Stimulated activated CD4-positive, alpha-beta T cell treated with anti-CD3 and anti-CD28 coated beads, Interleukin-1b, Interleukin-23, amount 100 ng/mL, for 48 hours (primary cell): ENCODE measurements around the gene MOCS1.

ENCODE experiments used
- DNase-seq: peaks from one replicate; pipeline ENCODE4 v3.0.0-alpha.2; 2020

The MOCS1 gene

DNA sequence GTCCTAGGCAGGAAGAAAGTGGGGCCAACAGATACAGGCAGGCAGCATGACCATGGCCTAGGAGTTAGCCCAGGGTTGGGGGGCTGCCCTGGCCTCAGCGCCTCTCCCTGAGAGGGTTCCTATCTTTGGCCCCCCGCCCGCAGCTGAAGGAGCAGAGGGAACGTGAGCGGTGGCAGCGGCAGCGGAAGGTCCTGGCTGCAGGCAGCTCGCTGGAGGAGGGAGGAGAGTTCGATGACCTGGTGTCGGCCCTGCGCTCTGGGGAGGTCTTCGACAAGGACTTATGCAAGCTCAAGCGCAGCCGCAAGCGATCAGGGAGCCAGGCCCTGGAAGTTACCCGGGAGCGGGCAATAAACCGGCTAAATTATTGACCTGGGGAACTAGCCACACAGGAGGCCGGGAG, 32.6 kb downstream of the MOCS1 start:
- no peak for DNase-seq

DNA sequence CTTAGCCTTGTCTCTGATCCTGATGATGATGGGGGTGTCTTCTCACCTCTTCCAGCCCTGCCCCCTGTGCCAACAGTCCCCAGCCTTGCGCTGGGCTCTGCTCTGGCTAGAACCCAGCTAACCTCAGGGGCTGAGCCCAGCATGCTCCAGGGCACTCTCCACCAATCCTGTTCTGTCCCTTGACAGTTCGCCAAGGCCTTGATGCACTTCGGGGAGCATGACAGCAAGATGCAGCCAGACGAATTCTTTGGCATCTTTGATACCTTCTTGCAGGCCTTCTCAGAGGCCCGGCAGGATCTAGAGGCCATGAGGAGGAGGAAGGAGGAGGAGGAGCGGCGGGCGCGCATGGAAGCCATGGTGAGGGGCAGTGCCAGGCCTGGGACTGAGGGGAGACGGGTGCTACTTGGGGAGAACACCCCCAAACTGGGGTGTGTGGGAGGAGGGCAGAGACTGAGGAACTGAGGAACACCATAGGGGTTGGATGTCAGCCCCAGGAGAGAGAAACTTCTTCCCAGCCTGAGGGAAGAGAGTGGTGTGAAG, 33.1 kb downstream of the MOCS1 start:
- no peak for DNase-seq

DNA sequence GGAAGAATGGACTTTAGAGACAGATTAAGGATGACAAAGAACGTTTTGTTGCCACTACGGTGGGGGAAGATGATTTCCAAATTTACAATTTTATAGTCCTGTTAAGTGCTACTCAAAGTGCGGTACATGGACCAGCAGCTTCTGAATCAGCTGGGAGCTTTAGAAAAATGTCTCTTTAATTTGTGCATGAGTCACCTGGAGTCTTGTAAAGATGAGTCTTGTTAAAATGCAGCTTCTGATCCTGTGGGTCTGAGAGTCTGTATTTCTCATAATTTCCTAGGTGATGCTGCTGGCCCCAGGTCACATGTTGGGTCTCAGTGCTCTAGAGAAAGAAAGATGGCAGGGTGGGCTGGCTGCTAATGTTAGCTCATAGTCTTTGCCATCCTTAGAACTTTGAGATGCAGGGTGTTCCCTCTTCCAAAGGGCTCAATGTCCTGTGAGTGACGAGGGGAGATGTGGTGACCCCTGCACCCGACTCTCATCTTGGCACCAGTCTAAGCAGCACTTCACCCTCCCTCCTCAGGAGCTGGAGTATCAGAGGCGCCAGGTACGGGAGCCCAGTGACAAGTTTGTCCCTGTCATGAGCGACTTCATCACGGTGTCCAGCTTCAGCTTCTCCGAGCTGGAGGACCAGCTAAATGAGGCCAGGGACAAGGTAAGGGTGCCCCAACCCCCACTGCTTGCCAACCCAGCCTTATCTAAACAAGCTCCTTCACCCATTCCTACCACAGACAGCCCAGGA, 34.5 kb downstream of the MOCS1 start:
- no peak for DNase-seq

DNA sequence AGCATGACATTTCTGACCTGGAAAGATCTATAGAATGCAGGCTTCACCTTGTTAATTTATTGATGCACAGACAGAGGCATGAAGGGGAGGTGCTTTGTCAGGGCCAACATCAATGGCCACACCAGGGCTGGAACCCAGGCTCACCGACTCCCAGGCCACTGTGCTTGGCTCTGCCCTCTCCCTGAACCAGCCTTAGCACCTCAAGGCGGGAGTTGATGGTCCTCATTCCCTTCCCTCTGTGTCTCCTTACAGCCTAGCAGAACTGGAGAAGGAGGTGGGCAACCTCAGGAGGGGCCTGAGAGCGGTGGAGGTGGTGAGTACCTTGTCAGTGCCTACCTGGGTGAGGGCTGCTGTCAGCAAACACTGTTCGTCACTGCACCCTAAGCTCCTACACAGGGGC, 35.6 kb downstream of the MOCS1 start:
- no peak for DNase-seq

DNA sequence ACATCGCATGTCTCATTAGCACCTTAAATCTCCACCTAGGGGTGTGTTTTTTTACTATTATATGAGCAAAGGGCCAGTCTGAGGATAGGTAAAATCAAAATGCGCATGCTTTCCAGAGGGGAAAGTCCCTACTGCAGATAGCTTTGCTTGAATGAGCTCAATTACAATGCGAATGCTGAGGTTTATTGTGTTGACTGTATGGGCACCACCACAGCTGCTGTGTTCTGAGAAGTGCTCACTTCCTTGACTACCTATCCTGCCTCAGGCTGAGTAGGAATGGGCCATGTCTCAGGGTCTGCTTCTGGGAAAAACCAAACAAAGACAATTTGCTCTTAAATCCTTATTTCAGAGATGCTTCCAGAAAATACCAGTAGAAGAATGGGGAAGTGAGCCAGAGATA, 36.6 kb downstream of the MOCS1 start:
- no peak for DNase-seq

DNA sequence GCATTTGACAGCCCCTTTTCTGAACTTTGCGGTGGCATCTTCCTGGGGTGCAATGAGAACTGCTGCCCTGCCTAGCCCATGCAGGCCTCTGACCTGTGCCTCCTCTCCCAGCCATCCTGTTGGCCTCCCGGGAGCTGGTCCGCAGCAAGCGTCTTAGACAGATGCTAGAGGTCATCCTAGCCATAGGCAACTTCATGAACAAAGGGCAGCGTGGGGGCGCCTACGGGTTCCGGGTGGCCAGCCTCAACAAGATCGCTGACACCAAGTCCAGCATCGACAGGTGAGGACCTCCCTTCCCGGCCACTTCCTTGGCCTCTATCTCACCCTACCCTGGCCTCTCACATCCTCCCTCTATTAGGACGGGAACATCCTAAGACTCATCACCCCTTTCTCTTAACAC, 37.6 kb downstream of the MOCS1 start:
- DNase-seq: no peak

DNA sequence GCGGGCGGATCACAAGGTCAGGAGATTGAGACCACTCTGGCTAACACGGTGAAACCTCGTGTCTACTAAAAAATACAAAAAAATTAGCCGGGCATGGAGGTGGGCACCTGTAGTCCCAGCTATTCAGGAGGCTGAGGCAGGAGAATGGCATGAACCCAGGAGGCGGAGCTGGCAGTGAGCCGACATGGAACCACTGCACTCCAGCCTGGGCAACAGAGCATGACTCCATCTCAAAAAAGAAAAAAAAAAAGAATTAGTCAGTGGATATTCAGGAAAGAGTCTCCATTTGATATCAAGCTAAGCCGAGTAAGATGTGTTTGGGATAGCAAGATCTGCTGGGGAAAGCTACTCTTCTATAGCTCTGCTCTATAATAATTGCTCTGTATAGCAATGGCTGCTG, 41.0 kb downstream of the MOCS1 start:
- DNase-seq: no peak

DNA sequence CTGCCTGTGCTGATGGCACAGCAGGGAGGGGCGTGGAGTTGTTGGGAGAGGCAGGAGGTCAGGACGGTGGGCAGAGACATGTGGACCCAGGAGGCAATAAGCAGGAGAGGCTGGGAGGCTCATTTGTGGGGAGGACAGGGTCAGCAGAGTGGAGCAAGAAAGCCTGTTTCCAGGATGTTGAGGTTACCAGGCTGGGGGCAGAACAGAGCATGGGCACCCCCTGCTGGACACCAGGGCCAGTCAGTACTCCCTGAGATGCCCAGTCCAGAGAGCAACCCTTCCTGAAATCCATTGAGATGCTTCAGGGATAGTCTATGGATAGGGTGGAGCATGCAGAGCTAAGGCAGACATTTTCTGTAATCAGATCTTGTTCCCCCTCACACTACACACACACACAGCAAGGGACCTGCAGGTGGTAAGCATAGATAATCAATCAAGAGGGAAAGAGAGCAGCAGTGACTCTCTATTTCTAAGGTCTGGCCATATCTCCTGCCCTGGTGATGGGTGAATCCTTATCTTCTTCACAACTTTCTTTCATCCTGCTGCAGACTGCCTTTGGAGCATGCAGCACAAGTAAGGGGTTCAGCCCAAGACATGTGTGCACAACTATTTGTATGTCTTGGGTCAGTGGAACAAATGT, 41.7 kb downstream of the MOCS1 start:
- DNase-seq: no peak

DNA sequence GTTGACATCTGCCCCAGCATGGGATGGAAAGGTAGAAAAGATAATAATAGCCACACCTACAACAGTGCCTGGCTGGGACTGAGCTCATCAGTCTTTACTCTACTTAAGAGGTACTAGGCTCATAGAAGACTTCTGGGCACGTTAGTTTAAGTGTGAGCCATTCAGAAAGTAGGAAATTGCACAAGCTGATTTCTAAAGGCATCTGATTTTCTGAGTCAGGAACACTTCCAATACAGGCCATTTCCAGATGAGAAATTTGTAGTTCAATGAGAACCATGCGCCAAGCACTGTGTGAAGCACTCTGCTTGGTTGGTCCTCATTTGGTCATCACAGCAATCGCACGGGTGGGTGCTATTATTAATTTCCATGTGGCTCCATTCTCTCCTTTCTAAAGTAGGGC, 42.3 kb downstream of the MOCS1 start:
- no peak for DNase-seq

DNA sequence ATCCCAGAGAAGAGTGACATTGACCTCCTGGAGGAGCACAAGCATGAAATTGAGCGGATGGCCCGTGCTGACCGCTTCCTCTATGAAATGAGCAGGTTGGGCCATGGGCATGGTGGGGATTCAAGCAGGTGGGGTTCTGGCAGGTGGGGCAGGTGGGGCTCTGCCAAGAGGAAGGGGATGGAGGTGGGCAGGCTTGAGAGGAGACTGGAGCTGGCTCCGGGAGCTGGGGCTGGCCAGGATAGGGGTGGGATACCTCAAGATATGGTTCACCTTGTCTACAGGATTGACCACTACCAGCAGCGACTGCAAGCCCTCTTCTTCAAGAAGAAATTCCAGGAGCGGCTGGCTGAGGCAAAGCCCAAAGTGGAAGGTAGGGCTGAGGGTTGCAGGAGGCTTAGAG, 42.9 kb downstream of the MOCS1 start:
- no peak for DNase-seq

DNA sequence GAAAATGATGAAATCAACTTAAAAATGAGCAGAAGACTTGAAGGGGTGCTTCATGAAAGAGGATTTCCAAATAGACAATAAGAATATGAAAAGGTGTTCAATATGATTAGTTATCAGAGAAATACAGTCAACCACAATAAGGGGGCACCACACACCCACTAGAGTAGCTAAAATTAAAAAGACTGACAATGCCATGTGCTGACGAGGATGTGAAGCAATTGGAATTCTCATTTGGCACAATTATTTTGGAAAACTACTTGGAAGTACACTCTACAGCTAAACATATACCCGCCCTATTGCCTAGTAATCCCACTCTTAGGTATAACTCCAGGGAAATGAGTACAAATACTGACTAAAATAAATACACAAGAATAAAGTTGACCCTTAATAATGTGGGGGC, 45.0 kb downstream of the MOCS1 start:
- no peak for DNase-seq

DNA sequence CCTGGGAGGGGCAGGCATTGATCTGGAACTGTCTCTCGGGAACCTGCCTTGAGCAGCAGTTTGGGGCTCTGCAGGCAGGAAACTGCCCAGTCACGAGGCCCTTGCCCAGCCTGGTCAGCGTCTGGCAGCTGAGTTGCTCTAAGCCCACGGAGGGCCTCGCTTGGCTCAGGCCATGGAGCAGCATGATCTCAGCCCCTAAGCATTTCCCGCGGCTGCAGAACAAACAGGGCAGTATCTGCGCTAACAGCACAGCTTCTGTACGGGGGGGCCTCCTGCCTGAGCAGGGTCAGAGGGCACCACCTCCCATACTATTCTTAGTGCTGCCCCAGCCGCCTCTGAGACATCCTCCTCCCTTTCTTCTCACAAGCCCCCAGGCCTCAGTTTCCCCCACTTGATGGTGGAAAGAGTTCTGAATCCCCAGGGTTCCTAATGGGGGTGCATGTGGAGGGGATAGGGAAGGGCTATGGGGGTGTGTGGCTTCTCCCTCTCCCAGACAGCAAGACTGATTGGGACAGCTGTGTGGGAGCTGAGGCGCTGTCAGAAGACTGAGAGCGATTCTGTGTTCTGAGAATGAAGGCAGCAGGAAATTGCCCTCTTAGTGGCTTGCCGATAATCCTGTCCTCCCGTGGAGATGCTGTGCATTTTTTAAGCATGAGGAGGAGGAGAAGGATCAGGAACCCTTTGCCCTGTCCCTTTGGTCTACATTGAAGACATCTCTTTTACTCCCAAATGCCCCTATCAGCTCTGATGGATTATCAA, 46.4 kb downstream of the MOCS1 start:
- no peak for DNase-seq

DNA sequence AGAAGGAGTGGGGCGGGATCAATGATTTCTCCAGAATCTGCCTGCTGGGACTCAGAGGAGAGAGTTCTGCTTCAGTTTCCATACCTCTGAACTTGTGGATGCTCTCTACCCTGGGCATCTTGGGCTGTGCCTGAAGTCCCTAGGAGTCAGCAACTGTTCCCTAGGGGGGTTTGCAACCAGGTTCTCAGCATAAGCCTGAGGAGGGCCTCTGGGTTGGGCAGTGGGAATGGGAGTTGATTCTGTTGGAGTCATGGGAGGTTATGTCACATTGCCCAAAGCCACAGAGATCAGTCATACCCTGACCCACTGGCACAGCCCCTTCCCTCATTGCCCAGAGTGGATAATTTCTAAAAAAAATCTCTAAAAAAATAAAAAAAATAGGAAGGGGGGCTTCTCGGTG, 47.4 kb downstream of the MOCS1 start:
- no peak for DNase-seq

DNA sequence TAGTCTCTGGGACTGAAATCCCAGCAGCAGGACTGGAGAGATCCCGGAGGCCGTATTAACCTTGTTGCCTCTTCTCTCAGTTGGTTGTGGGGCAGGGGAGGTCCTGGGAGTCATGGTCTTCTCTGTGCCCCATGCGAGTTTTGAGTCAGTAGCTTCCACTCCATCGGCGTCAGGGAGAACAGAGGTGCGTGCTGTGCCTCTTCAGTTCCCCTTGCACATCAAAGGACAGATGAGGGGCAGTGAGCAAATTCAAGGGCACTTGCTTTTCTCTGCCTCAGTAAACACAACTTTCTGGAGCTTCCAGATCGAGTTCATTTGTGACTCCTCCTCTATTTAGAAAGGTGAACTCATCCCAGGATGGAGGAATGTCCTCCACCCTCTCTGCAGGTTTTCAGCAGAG, 48.6 kb downstream of the MOCS1 start:
- no peak for DNase-seq

DNA sequence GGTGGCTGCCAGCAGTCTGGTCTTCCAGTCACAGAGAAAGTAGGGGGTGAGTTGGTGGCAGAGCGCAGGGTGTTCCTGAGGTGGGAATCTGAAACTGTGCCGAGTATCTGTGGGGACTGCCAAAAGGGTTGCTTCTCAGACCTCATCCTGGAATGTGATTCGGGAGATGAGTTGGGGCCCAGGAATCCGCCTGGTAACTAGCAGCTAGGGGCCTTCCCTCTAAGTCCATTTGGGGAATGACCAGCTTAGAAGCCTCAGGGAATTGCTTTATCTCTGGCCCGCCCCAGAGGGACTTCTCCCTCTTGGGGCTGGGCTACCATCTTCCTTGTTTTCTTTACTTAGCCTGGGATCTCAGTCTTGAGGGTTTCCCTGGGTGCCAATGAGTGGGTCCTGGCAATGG, 49.6 kb downstream of the MOCS1 start:
- DNase-seq: no peak

DNA sequence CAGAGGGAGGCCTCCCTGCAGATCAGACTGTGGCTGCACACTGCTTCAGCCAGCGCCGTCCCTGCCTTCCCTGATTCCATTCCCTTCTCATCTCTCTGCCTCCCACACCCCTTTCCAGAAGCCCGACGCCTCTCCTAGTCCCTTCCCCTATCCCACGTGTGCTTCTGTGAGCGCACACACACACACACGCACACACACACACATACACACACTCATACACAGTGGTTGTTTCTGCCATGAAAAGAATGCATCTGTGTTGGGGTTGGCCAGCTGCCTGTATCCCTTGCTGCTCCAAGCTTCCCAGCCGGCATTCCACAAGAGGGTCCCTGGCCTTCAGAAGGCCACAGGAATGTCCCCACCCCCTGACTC, 51.7 kb downstream of the MOCS1 start:
- no peak for DNase-seq

DNA sequence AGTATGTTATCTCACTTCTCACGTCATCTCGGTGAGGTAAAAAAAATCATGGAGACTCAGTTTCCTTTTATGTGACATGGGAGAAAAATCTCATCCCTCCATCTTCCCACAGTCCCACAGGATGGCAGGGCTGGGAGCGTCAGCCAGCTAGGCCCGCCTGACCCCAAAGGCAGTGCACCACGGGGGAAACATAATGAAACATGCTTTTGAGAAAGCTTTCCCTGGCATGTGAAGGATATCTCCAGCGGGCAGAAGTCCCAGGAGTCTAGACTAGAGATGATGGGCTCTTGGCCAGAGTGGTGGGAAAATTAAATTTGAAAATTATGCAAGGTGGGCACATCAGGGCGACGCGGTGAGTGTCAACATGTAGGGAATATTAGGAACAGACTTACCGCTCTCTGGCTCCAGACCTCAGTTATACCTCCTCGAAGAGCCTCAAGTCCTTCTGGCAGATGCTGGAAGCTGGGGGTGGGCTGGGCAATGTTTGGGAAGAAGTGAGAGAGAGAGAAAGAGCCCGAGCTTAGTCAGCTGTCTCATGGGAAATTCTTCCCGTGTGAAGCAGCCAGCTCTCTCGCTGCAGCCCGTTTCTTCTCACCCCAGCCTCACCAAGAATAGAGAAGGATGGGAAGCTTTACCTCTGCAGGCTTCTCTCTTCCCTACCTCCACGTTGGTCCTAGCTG, 52.3 kb downstream of the MOCS1 start:
- no peak for DNase-seq

DNA sequence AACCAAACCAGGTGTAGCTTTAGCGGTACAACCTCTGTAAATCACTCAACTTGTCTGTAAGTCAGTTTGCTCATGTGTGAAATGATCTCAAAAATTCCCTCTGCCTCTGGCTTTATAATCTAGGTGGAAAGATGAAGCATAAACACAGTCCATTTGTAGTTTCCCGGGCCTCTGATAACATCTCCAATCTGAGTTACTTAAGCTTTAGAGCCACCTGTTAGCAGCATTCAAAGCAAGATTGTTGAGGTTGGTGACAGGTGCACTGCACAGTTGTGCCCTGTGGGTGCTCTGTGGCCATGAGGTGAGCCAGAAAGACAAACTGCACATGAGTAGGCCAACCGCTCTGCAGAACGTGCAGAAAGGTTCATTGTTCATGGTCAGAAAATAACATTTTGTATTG, 53.7 kb downstream of the MOCS1 start:
- no peak for DNase-seq

DNA sequence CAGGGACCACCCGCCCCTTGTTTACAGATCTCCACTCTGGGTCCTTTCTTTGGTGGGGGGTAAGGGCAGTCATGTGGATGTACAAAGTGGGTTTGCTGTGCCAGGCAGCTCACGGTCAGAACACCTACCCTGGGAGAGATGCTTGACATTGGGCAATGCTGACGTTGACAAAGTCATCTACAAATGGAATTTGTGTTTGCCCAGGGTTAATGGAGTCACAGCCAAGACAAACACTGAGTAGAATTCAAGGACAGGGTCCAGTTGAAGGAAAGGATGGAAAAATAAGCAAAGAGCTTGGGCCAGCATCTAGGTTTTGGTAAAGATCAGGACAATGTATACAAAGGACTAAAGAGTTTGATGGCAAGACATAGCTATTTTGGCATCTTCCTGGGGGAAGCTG, 54.7 kb downstream of the MOCS1 start:
- DNase-seq: no peak

DNA sequence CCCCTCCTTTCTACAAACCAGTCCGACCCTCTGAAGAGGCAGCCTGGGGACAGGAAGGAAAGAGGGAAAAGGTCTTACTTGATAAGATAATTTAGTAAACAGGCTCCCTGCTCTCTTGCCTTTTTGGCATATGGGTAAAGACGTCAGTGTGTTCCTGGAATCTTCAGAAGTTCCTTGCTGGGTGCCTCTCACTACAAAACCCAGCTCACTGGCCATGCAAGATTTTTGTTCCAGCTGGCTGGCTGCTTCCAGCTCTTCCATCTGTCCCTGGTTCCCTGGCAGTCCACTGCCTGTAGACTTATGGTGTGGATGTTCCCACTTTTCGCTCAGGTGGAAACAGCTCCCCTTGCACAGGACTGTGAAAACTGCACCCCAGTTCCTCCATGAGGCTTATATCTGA, 57.4 kb downstream of the MOCS1 start:
- no peak for DNase-seq

DNA sequence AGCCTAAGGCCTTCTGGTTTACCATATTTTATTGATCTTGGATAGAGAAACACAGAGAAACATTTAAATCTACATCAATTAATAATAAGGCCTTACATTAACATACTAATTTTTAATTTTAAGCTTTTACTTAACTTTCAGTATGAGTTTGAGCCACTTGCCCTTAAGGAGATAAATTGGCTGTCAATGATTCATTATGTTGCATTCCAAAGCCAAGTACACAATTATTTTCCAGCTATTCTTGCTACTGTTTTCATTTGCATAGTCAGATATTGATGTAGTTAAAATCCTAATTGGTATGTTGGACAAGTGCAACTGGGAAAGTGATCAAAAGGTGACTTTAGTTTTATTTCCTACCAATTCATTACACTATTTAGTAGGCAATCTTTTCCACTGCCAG, 58.2 kb downstream of the MOCS1 start:
- DNase-seq: no peak

DNA sequence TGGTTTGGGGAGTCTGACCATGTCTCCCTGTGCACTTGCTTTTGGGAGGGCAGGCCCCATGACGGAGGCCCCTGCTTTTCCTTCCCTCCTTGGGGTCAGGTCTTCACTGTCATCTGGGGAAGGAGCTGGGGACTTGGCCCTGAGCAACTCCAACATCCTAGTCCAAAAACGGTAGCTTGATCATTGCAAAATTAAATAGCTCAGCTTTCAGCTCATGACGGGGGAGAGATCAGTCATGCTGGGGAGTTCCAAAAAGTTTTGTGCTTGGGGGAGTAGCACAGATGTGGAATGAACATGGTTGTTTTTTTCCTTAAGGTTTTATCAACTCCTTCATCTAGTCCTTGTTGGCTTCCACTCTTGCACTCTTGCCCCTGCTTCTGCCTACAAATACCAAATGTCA, 60.8 kb downstream of the MOCS1 start:
- no peak for DNase-seq

DNA sequence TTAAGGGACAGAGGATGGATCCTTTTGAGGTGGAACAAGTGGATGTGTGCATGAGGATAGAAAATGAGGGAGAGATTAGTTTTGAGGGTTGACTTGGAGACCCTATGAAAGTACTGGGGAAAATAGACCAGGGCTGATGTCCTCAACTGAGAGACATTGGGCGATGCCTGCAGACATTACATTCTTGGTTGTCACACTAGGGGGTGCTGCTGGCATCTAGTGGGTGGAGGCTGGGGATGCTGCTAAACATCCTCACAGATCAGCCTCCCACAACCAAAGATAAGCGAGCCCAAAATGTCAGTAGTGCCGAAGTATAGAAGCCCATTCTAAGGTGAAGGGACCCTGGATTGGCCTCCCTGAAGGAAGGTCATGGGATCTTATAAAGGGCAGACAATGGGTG, 63.3 kb downstream of the MOCS1 start:
- DNase-seq: no peak

DNA sequence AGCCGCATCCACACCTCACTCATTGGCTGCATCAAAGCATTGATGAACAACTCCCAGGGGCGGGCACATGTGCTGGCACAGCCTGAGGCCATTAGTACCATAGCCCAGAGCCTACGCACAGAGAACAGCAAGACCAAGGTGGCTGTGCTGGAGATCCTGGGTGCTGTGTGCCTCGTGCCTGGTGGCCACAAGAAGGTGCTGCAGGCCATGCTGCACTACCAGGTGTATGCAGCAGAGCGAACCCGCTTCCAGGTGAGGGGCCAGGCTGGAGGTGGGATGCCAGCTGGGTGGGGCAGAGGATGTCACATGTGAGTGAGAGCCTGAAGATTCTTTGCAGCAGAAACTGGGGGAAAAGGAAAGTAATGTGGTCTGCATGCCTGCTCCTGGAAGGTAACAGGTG, 66.7 kb downstream of the MOCS1 start:
- no peak for DNase-seq
